Testis (tissue), 3 donors: Measurements from ENCODE around the gene TLR8. TPM values are rescaled to one million over a fixed set of nuclear protein-coding genes. Genes with fewer than 3 reads are reported as not detected.

Experiments used
- DNase-seq: peaks from one replicate; pipeline ENCODE4 v3.0.0-alpha.2; 2019
- H3K27ac ChIP-seq, 2 donors: fragments of 200-600 bp; sonication (generic); one replicate each; pipeline ENCODE4 v1.5.1; 2019
- H3K27me3 ChIP-seq: fragments of 200-600 bp; sonication (generic); one replicate; pipeline ENCODE4 v1.5.1; 2019
- H3K36me3 ChIP-seq: fragments of 200-600 bp; sonication (generic); one replicate; pipeline ENCODE4 v1.5.1; 2017; ENCODE audit warnings: low read depth; ENCODE audit errors: missing control alignments
- H3K4me1 ChIP-seq: fragments of 200-600 bp; sonication (generic); one replicate; pipeline ENCODE4 v1.5.1; 2019
- H3K4me3 ChIP-seq, 2 donors: fragments of 200-600 bp; sonication (generic); one replicate each; pipeline ENCODE4 v1.5.1; 2017 to 2019
- H3K9me3 ChIP-seq: fragments of 200-600 bp; sonication (generic); one replicate; pipeline ENCODE4 v1.5.1; 2017
- POLR2A ChIP-seq: fragments of 450-650 bp; IDR thresholded peaks from one replicate; pipeline ENCODE4 v1.6.1; 2017; ENCODE audit warnings: antibody characterized with exemption, mild to moderate bottlenecking, moderate library complexity
- WGBS, 2 donors: methylation state at CpG; one replicate each; pipeline ENCODE4 v1.1.5; 2018; 5-methylcytosine and 5-hydroxymethylcytosine counted together
- intact Hi-C: fragments of 100-400 bp; cut with DNase I; formaldehyde crosslinking; loops from one replicate; pipeline ENCODE4 v1.15.1; 2023; ENCODE audit warnings: low total_unique reads
- polyA plus RNA-seq: library from polyadenylated mRNA; stranded (reverse); fragments of 350-450 nt; fragmentation: Illumina TruSeq; extraction: RNeasy Lipid Tissue Mini Kit (QIAGEN cat#74804); gene quantifications from one replicate; pipeline ENCODE4 v1.2.3, GENCODE V29; 2014; ENCODE audit warnings: low read depth, low replicate concordance; ENCODE audit not compliant: insufficient read depth
- total RNA-seq, 2 donors: library from RNA; depleted of rRNA; stranded (reverse); fragments of >200 nt; gene quantifications; one replicate each; pipeline ENCODE4 v1.2.3, GENCODE V29; 2016
- TF ChIP-seq, protein P1 (sequence below), 3 experiments: fragments of 450-650 bp in 2 of 3; fragments of 200-600 bp in 1 of 3; sonication (generic) in 1 of 3; IDR thresholded peaks; one replicate each; pipeline ENCODE4 v1.5.1; 2016 to 2019; ENCODE audit warnings: antibody characterized with exemption in 3 of 3, mild to moderate bottlenecking in 2 of 3, moderate library complexity in 1 of 3

Gene TLR8
- total and polyA plus RNA-seq, 3 donors from 2014 or later = 0.08 to 1.3 (median 0.50) TPM

DNA sequence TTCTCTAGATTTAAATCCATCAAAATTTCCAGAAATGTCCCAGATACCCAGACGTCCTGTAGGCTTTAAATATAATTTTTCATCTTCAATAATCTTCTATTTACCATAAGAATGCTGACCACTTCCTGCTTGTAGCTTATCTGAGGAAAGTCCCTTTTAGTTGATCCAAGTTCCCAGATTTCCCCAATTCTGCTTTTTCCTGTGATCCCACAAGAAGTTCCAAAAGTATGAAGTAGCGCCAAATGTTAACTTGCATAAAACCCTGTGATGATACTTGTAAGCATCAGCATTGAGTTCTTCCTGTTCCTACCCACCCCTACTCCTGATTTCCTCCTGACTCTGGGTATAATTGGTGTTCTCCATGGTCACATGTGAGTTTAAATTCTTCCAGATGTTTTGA is 10.6 kb upstream of the TLR8 start:
- no peaks in the 10 kb centered on the region for H3K27me3 ChIP-seq
- WGBS, 2 donors = 68 to 76% methylated on average over 2 of the region's 2 CpGs
- TF ChIP-seq, protein P1, sequence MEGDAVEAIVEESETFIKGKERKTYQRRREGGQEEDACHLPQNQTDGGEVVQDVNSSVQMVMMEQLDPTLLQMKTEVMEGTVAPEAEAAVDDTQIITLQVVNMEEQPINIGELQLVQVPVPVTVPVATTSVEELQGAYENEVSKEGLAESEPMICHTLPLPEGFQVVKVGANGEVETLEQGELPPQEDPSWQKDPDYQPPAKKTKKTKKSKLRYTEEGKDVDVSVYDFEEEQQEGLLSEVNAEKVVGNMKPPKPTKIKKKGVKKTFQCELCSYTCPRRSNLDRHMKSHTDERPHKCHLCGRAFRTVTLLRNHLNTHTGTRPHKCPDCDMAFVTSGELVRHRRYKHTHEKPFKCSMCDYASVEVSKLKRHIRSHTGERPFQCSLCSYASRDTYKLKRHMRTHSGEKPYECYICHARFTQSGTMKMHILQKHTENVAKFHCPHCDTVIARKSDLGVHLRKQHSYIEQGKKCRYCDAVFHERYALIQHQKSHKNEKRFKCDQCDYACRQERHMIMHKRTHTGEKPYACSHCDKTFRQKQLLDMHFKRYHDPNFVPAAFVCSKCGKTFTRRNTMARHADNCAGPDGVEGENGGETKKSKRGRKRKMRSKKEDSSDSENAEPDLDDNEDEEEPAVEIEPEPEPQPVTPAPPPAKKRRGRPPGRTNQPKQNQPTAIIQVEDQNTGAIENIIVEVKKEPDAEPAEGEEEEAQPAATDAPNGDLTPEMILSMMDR (IDR thresholded peaks at IDR 0.05) = no peak
- TF ChIP-seq POLR2A = no peak

DNA sequence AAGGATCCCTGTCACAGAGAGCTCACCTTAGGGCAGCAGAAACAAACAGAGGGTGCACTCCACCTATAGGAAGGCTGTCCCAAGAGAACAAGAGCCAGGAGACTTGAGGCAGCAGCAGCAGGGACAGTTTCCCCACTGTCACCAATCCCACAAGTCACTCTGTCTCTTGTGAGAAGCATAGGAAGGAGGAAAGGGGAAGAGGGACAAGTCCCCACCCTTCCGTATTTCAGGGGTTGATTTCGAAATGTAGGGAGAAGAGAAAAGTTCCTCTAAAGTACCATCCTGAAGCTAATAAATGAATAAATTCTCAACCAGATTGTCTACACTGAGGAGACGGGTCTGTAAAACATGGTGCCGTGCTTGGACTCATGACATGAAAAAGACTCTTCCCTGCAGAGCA is 9.5 kb upstream of the TLR8 start:
- Histone ChIP-seq H3K9me3 (no peaks in the 10 kb centered on the region), H3K4me3 (no peak overlapping the region), H3K27me3 (no peaks in the 10 kb centered on the region), H3K27ac (no peak overlapping the region), H3K4me1 (no peaks in the 10 kb centered on the region), H3K36me3 (no peaks in the 10 kb centered on the region)
- WGBS, 2 donors = 77 to 85% methylated on average over 2 to 4 of the region's 4 CpGs
- TF ChIP-seq POLR2A = no peak
- TF ChIP-seq, protein P1 (IDR thresholded peaks at IDR 0.05) = no peak
- DNase-seq = no peak
- intact Hi-C loops = no loop called here

More for the DNA sequence above, 10.6 kb upstream of the TLR8 start:
- no peak overlapping the region for H3K4me3 ChIP-seq
- DNase-seq = no peak
- H3K9me3 ChIP-seq = no peaks in the 10 kb centered on the region
- H3K27ac ChIP-seq = no peak overlapping the region
- intact Hi-C loops = no loop called here
- H3K4me1 ChIP-seq = no peaks in the 10 kb centered on the region
- H3K36me3 ChIP-seq = no peaks in the 10 kb centered on the region

DNA sequence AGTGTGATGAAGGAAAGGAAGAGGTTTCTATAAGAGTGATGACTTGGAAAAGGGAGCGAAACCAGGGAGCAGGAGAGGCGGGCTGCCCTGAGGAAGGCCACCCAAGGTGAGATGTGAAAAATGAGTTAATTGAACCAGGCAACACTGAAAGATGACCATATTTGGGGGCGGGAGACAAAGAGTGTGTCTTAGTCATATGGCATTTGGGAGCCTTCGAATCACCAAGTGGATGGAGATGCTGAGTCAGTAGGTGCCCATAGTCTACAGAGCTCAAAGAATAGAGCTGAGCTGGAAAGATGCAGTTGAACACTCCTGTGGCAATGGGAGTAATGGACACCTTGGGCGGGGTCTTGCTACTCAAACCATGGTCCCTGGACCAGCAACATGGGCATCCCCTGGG is 8.3 kb upstream of the TLR8 start:
- no peak for TF ChIP-seq POLR2A
- TF ChIP-seq, protein P1 (IDR thresholded peaks at IDR 0.05) = no peak
- WGBS, 2 donors = 93 to 98% methylated on average over 4 to 5 of the region's 5 CpGs
- no peak for DNase-seq
- H3K27me3 ChIP-seq = no peaks in the 10 kb centered on the region
- H3K9me3 ChIP-seq = no peaks in the 10 kb centered on the region
- no peak overlapping the region for H3K4me3 ChIP-seq
- H3K36me3 ChIP-seq = no peaks in the 10 kb centered on the region
- intact Hi-C loops = no loop called here
- no peaks in the 10 kb centered on the region for H3K4me1 ChIP-seq
- H3K27ac ChIP-seq = no peak overlapping the region

DNA sequence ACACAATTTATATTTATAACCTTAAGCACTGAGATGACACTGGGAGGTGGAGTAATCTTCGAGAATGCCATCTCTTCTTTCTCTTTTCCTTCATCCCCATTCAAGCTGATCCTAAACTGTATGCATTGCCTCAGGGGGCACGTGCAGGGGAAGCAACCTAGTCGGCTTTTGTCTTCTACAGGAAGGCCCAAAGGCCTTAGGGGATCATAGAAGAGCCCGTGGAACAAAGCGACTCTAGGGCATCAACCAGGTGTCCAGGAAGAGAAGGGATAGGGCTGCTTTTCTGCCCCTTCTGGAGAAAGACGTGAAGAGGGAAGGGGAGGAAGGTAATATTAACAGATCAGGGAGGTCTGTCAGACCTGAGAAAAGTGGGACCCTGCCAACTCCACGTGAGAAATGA is 6.9 kb upstream of the TLR8 start:
- 83 to 85% methylated on average over 4 to 7 of the region's 7 CpGs for WGBS, 2 donors
- Histone ChIP-seq H3K36me3 (no peaks in the 10 kb centered on the region), H3K27me3 (no peaks in the 10 kb centered on the region), H3K27ac (no peak overlapping the region), H3K9me3 (no peaks in the 10 kb centered on the region), H3K4me1 (no peaks in the 10 kb centered on the region), H3K4me3 (no peak overlapping the region)
- intact Hi-C loops = no loop called here
- TF ChIP-seq, protein P1 (IDR thresholded peaks at IDR 0.05) = no peak
- TF ChIP-seq POLR2A = no peak
- no peak for DNase-seq

DNA sequence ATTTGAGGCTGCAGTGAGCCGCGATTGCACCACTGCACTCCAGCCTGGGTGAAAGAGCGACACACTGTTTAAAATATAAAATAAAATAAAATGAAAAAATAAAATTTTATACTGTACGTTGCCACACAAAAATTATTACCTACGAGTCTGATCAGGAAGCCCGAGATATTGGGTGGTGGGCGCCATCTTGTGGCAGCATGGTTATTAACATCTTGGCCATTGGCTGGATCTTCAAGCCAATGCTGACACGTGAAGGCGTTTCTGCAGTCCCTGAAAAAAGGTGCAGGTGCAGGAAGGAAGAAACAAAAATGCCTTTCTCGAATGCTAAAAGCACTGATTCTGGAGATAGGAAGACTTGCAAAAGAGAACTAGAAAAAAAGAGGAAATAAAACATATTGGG is 4.9 kb upstream of the TLR8 start:
- no peaks in the 10 kb centered on the region for H3K4me1 ChIP-seq
- no peak overlapping the region for H3K4me3 ChIP-seq
- DNase-seq = peak; percentile 69
- no peak overlapping the region for H3K27ac ChIP-seq
- no peak for TF ChIP-seq POLR2A
- TF ChIP-seq, protein P1 (IDR thresholded peaks at IDR 0.05) = peak; percentile 42 to 54 (median 43)
- 2 to 7% methylated on average over 7 to 10 of the region's 10 CpGs for WGBS, 2 donors
- no peaks in the 10 kb centered on the region for H3K9me3 ChIP-seq
- intact Hi-C loops = no loop called here
- H3K27me3 ChIP-seq = no peaks in the 10 kb centered on the region
- H3K36me3 ChIP-seq = no peaks in the 10 kb centered on the region
